ENCODE measurements around the gene ADAMTS3.

Gene ADAMTS3

GRCh38 chr4:72568959-72569718, at the start of gene ADAMTS3:
Gene ADAMTS3, minus strand, starts transcription at chr4:72569221. Its CDS starts 459 bp downstream, at chr4:72568762.
- peaks cover 58% of the 10 kb centered on the region for H3K27me3 Mint-ChIP-seq
- H3K4me3 Mint-ChIP-seq = peak within 1 kb of the TSS; percentile 76
- H3K36me3 Mint-ChIP-seq (ENCODE audit: low read depth) = no peaks in the 10 kb centered on the region
- H3K9me3 Mint-ChIP-seq = peaks cover 3% of the 10 kb centered on the region
- DNase-seq (no peak), ATAC-seq (peak; percentile 48)
- H3K27ac Mint-ChIP-seq = peak within 1 kb of the TSS; percentile 50
- peaks cover 14% of the 10 kb centered on the region for H3K4me1 Mint-ChIP-seq

GRCh38 chr4:72613959-72614358, 44.9 kb upstream of the ADAMTS3 start:
- no peak for DNase-seq
- no peak overlapping the region for H3K27ac Mint-ChIP-seq
- H3K27me3 Mint-ChIP-seq = no peaks in the 10 kb centered on the region
- H3K36me3 Mint-ChIP-seq (ENCODE audit: low read depth) = no peaks in the 10 kb centered on the region
- ATAC-seq = no peak
- no peaks in the 10 kb centered on the region for H3K9me3 Mint-ChIP-seq
- H3K4me1 Mint-ChIP-seq = no peaks in the 10 kb centered on the region
- no peak overlapping the region for H3K4me3 Mint-ChIP-seq

GRCh38 chr4:72606751-72607150, 37.7 kb upstream of the ADAMTS3 start:
- no peaks in the 10 kb centered on the region for H3K4me1 Mint-ChIP-seq
- H3K4me3 Mint-ChIP-seq = no peak overlapping the region
- H3K36me3 Mint-ChIP-seq (ENCODE audit: low read depth) = no peaks in the 10 kb centered on the region
- ATAC-seq = no peak
- H3K9me3 Mint-ChIP-seq = peaks cover 11% of the 10 kb centered on the region
- H3K27ac Mint-ChIP-seq = no peak overlapping the region
- no peaks in the 10 kb centered on the region for H3K27me3 Mint-ChIP-seq
- no peak for DNase-seq

GRCh38 chr4:72604324-72604723, 35.3 kb upstream of the ADAMTS3 start:
- Mint-ChIP-seq H3K27ac (no peak overlapping the region), H3K9me3 (peaks cover 11% of the 10 kb centered on the region), H3K4me3 (no peak overlapping the region), H3K27me3 (no peaks in the 10 kb centered on the region), H3K4me1 (no peaks in the 10 kb centered on the region), H3K36me3 (ENCODE audit: low read depth) (no peaks in the 10 kb centered on the region)
- DNase-seq (no peak), ATAC-seq (no peak)

DNA sequence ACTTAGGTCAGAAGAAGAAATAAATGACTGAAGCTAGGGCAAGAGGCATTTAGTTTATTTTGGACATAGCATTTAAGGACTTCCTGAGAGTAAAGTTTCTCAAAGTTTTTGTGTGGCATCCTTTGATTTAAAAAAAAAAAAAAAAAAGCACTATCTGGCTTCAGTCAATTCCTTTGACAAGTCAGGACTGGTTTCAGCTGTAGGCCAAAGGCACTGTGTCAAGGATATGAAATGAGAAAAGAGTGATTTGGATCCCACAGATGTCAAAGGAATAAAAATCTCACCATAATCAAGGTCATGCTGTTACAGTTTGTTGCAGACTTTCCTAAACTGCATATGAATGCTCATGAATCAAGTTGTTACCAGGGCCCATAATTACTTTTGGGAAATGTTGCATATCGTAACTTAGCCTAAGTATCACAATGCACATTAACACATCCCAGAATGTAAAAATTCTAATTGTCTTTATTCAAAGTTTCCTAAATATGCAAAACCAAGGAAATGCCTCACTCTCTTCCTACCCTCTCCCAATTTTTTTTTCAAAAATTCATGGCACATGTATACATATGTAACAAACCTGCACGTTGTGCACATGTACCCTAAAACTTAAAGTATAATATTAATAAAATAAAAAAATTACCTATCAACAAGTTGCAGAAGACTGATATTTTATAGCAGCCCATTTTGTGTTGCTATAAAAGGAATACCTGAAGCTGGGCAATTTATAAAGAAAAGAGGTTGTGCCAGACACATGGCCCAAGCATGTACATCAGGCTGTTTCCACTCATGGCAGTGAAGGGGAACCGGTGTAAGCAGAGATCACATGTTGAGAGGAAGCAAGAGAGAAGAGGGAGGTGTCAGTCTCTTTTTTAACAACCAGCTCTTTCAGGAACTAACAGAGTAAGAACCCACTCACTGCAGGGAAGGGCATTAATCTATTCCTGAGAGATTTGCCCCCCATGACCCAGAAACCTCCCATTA, 33.7 kb upstream of the ADAMTS3 start:
- Mint-ChIP-seq H3K27me3 (no peaks in the 10 kb centered on the region), H3K4me3 (no peak overlapping the region), H3K4me1 (no peaks in the 10 kb centered on the region), H3K36me3 (ENCODE audit: low read depth) (no peaks in the 10 kb centered on the region), H3K27ac (no peak overlapping the region), H3K9me3 (peaks cover 11% of the 10 kb centered on the region)
- no peak for ATAC-seq
- DNase-seq = no peak

- no peak for DNase-seq
- Mint-ChIP-seq H3K36me3 (ENCODE audit: low read depth) (no peaks in the 10 kb centered on the region), H3K27ac (no peak overlapping the region), H3K4me1 (no peaks in the 10 kb centered on the region), H3K9me3 (no peaks in the 10 kb centered on the region), H3K4me3 (no peak overlapping the region), H3K27me3 (peaks cover 2% of the 10 kb centered on the region)
- ATAC-seq = no peak
Observed at GRCh38 chr4:72591547-72592454, 22.8 kb upstream of the ADAMTS3 start.

DNA sequence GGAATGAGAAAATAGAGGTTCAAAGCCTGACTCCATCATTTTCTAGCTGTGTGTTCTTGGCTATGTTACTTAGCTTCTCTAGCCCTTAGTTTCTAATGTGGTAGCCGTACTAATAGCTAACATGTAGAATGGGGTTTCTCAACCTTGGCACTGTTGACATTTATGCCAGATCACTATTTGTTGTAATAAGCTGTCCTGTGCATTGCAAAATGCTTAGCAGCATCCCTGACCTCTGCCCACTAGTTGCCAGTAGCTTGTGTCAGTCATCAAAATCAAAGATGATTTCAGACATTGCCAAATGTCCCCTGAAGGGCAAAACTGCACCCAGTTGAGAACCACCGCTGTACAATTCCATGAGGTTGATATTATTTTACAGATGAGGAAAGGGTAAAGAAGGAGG, 18.3 kb upstream of the ADAMTS3 start:
- Mint-ChIP-seq H3K4me1 (no peaks in the 10 kb centered on the region), H3K27me3 (no peaks in the 10 kb centered on the region), H3K4me3 (no peak overlapping the region), H3K9me3 (no peaks in the 10 kb centered on the region), H3K36me3 (ENCODE audit: low read depth) (no peaks in the 10 kb centered on the region), H3K27ac (no peak overlapping the region)
- ATAC-seq (no peak), DNase-seq (no peak)

DNA sequence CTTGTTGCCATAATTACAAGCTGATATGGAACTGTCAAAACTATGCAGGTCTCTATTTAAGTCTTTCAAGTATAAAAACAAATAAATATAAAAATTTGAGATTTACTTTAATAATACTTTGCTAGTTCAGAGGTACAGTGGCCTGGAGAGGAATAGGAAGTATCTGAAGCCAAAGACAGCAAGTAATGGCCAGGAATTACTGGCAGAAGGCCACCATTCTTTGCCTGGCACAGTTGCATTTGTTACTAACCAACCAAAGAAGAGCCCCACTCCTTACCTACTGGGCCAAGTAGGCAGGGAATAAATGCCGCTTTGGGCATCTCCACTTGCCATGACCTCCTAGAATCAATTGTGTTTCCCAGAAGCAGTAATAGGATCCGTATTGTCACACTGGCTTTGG, 13.8 kb upstream of the ADAMTS3 start:
- H3K4me1 Mint-ChIP-seq = no peaks in the 10 kb centered on the region
- ATAC-seq (no peak), DNase-seq (no peak)
- H3K4me3 Mint-ChIP-seq = no peak overlapping the region
- H3K9me3 Mint-ChIP-seq = no peaks in the 10 kb centered on the region
- H3K27ac Mint-ChIP-seq = no peak overlapping the region
- no peaks in the 10 kb centered on the region for H3K27me3 Mint-ChIP-seq
- H3K36me3 Mint-ChIP-seq (ENCODE audit: low read depth) = no peaks in the 10 kb centered on the region

- H3K4me1 Mint-ChIP-seq = no peaks in the 10 kb centered on the region
- no peaks in the 10 kb centered on the region for H3K9me3 Mint-ChIP-seq
- H3K27ac Mint-ChIP-seq = no peak overlapping the region
- H3K36me3 Mint-ChIP-seq (ENCODE audit: low read depth) = no peaks in the 10 kb centered on the region
- DNase-seq (no peak), ATAC-seq (no peak)
- H3K27me3 Mint-ChIP-seq = peaks cover 7% of the 10 kb centered on the region
- no peak overlapping the region for H3K4me3 Mint-ChIP-seq
Observed at GRCh38 chr4:72577211-72577610, 8.2 kb upstream of the ADAMTS3 start.

GRCh38 chr4:72571337-72571736, 2.3 kb upstream of the ADAMTS3 start:
- Mint-ChIP-seq H3K27ac (no peak overlapping the region), H3K27me3 (peaks cover 50% of the 10 kb centered on the region), H3K4me3 (no peak overlapping the region), H3K4me1 (peaks cover 14% of the 10 kb centered on the region), H3K9me3 (peaks cover 3% of the 10 kb centered on the region), H3K36me3 (ENCODE audit: low read depth) (no peaks in the 10 kb centered on the region)
- no peak for DNase-seq
- ATAC-seq = no peak

DNA sequence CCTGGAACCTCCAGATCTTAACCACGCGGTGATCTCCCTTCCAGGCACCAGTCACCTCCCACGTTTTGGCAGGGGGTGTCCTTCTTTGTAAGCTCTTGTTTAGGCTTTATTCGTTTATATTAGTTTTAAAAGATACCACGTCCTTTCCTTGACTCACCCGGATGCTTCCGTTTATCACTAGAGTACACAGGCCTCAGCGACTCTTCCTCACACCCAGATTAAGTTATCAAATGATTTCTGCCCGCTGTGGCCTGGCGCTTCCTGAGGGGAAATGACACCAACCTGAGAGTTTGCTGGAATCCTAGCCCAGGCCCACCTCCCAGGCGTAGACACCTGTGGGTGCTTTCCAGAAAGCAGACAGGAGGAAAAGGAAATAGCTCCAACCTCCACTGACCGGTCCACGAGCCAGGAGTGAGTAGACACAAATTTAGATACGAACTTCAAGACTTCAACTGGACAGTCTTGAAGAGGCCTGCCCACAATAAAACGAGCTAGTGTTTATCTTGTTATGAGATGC, 756 bp upstream of the ADAMTS3 start:
- Mint-ChIP-seq H3K9me3 (peaks cover 3% of the 10 kb centered on the region), H3K4me3 (peak overlapping the region; percentile 39), H3K4me1 (peaks cover 14% of the 10 kb centered on the region), H3K36me3 (ENCODE audit: low read depth) (no peaks in the 10 kb centered on the region), H3K27ac (no peak overlapping the region), H3K27me3 (peaks cover 56% of the 10 kb centered on the region)
- ATAC-seq (no peak), DNase-seq (no peak)

- no peaks in the 10 kb centered on the region for H3K36me3 Mint-ChIP-seq (ENCODE audit: low read depth)
- peaks cover 3% of the 10 kb centered on the region for H3K9me3 Mint-ChIP-seq
- DNase-seq (peak; percentile 3), ATAC-seq (peak; percentile 33)
- H3K4me1 Mint-ChIP-seq = peaks cover 14% of the 10 kb centered on the region
- peak overlapping the region; percentile 37 for H3K4me3 Mint-ChIP-seq
- peaks cover 57% of the 10 kb centered on the region for H3K27me3 Mint-ChIP-seq
- no peak overlapping the region for H3K27ac Mint-ChIP-seq
Observed at GRCh38 chr4:72567821-72568675, 973 bp downstream of the ADAMTS3 start.

DNA sequence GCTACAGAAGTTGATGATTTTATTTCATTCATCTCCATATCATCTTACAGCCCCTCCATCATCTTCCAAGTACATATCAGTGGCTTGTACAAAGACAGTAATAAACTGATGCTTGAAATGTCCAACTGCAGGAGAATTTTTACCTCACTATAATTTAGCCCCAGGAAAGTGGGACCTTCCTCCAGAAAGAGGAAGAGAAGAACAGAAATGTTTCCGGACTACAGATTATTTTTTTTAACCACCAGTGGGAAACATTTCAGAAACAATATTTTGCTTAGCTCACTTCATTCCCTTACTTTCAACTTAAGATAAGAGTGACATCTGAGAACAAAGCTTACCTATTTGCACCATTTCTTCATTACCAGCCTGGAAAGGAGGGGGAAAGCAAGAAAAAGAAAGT, 2.0 kb downstream of the ADAMTS3 start:
- Mint-ChIP-seq H3K27me3 (peaks cover 51% of the 10 kb centered on the region), H3K9me3 (peaks cover 3% of the 10 kb centered on the region), H3K36me3 (ENCODE audit: low read depth) (no peaks in the 10 kb centered on the region), H3K4me3 (no peak overlapping the region), H3K4me1 (peaks cover 14% of the 10 kb centered on the region), H3K27ac (no peak overlapping the region)
- ATAC-seq (no peak), DNase-seq (no peak)
